ENCODE data around the gene CHGA. TPM values are rescaled to one million over a fixed set of nuclear protein-coding genes. Genes with fewer than 3 reads are reported as not detected.

The CHGA gene
- total RNA-seq, 1 donor from 2014 or later: not detected

- peaks cover 60% of the 10 kb centered on the region for H3K36me3 Mint-ChIP-seq (ENCODE audit: low read depth)
- intact Hi-C loops (cut with micrococcal nuclease): no loop called here
- H3K4me3 Mint-ChIP-seq (ENCODE audit: low read depth): no peak overlapping the region
- H3K4me1 Mint-ChIP-seq (ENCODE audit: low read depth): no peaks in the 10 kb centered on the region
- H3K27ac Mint-ChIP-seq: no peak overlapping the region
- no peak for DNase-seq (ENCODE audit: low spot score)
- H3K27me3 Mint-ChIP-seq (ENCODE audit: low read depth): no peaks in the 10 kb centered on the region
- H3K9me3 Mint-ChIP-seq: peaks cover 43% of the 10 kb centered on the region
Observed at GRCh38 chr14:92981726-92982125, 58.8 kb downstream of the CHGA start.

GRCh38 chr14:92982956-92983355 is 60.0 kb downstream of the CHGA start:
- Mint-ChIP-seq H3K4me1 (ENCODE audit: low read depth) (no peaks in the 10 kb centered on the region), H3K4me3 (ENCODE audit: low read depth) (no peak overlapping the region), H3K36me3 (ENCODE audit: low read depth) (peaks cover 48% of the 10 kb centered on the region), H3K27me3 (ENCODE audit: low read depth) (no peaks in the 10 kb centered on the region), H3K9me3 (peaks cover 30% of the 10 kb centered on the region), H3K27ac (no peak overlapping the region)
- DNase-seq (ENCODE audit: low spot score): no peak
- intact Hi-C loops (cut with micrococcal nuclease): no loop called here

GRCh38 chr14:92984082-92984788 is 61.3 kb downstream of the CHGA start:
- no peaks in the 10 kb centered on the region for H3K27me3 Mint-ChIP-seq (ENCODE audit: low read depth)
- peaks cover 18% of the 10 kb centered on the region for H3K9me3 Mint-ChIP-seq
- no peak for DNase-seq (ENCODE audit: low spot score)
- peaks cover 41% of the 10 kb centered on the region for H3K36me3 Mint-ChIP-seq (ENCODE audit: low read depth)
- no peaks in the 10 kb centered on the region for H3K4me1 Mint-ChIP-seq (ENCODE audit: low read depth)
- no peak overlapping the region for H3K27ac Mint-ChIP-seq
- H3K4me3 Mint-ChIP-seq (ENCODE audit: low read depth): no peak overlapping the region
- intact Hi-C loops (cut with micrococcal nuclease): no loop called here

Other genes starting within 250 kb of the CHGA start
- 1.1 and 1.3 TPM in 2 replicates for gene LGMN, start 174.5 kb upstream of the CHGA start, total RNA-seq
- gene GOLGA5, start 128.8 kb upstream of the CHGA start, total RNA-seq: 22.5 and 23.4 TPM in 2 replicates
- gene ITPK1, start 192.8 kb downstream of the CHGA start, total RNA-seq: 66.9 and 70.8 TPM in 2 replicates